ENCODE results near the gene DEAF1.

The DEAF1 gene

GRCh38 chr11:704228-704674, 9.2 kb upstream of the DEAF1 start:
- Histone ChIP-seq H3K27me3 (ENCODE audit: insufficient read depth, poor library complexity, severe bottlenecking) (peaks cover 16% of the 10 kb centered on the region), H3K27ac (replicated peaks) (no peak overlapping the region), H3K4me3 (replicated peaks; ENCODE audit: insufficient read depth, low read length) (no peak overlapping the region)
- TF ChIP-seq REST (IDR thresholded peaks at IDR 0.05; ENCODE audit: insufficient replicate concordance, low read depth), result no peak
- no peak for TF ChIP-seq SPI1 (IDR thresholded peaks at IDR 0.05; ENCODE audit: borderline replicate concordance, low read depth)
- TF ChIP-seq POLR2AphosphoS5 (IDR thresholded peaks at IDR 0.05; ENCODE audit: low read depth), result no peak
- no peak for TF ChIP-seq CTCF (IDR thresholded peaks at IDR 0.05; ENCODE audit: insufficient read depth, low read length)
- no peak for TF ChIP-seq GABPA (IDR thresholded peaks at IDR 0.05; ENCODE audit: low read depth)
- DNase-seq (ENCODE audit: low read depth in 1 of 2, low spot score in 1 of 2), result no peak

DNA sequence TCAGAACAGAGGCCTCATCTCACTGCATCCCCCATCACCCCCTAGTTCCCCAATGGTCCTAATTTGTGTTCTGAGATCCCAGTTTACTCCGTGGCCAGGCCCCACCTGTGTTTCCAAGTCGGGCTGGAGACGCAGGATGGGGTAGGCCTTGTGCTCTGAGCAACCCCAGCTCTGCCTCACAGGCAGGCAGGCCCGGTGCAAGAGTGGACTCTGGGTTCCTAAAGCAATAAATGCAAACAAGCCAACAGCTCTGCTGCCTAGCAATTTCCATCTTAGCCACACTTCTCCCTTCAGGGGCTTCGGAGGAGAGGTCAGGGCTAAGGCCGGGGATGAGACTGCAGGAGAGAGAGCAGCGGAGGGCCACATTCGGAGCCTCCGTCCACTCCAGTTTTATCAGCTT, 8.5 kb upstream of the DEAF1 start:
- H3K27me3 ChIP-seq (ENCODE audit: insufficient read depth, poor library complexity, severe bottlenecking), result peaks cover 15% of the 10 kb centered on the region
- DNase-seq (ENCODE audit: low read depth in 1 of 2, low spot score in 1 of 2), result no peak
- no peak overlapping the region for H3K4me3 ChIP-seq (replicated peaks; ENCODE audit: insufficient read depth, low read length)
- TF ChIP-seq GABPA (IDR thresholded peaks at IDR 0.05; ENCODE audit: low read depth), result no peak
- TF ChIP-seq REST (IDR thresholded peaks at IDR 0.05; ENCODE audit: insufficient replicate concordance, low read depth), result no peak
- TF ChIP-seq POLR2AphosphoS5 (IDR thresholded peaks at IDR 0.05; ENCODE audit: low read depth), result no peak
- TF ChIP-seq SPI1 (IDR thresholded peaks at IDR 0.05; ENCODE audit: borderline replicate concordance, low read depth), result no peak
- TF ChIP-seq CTCF (IDR thresholded peaks at IDR 0.05; ENCODE audit: insufficient read depth, low read length), result no peak
- H3K27ac ChIP-seq (replicated peaks), result no peak overlapping the region

DNA sequence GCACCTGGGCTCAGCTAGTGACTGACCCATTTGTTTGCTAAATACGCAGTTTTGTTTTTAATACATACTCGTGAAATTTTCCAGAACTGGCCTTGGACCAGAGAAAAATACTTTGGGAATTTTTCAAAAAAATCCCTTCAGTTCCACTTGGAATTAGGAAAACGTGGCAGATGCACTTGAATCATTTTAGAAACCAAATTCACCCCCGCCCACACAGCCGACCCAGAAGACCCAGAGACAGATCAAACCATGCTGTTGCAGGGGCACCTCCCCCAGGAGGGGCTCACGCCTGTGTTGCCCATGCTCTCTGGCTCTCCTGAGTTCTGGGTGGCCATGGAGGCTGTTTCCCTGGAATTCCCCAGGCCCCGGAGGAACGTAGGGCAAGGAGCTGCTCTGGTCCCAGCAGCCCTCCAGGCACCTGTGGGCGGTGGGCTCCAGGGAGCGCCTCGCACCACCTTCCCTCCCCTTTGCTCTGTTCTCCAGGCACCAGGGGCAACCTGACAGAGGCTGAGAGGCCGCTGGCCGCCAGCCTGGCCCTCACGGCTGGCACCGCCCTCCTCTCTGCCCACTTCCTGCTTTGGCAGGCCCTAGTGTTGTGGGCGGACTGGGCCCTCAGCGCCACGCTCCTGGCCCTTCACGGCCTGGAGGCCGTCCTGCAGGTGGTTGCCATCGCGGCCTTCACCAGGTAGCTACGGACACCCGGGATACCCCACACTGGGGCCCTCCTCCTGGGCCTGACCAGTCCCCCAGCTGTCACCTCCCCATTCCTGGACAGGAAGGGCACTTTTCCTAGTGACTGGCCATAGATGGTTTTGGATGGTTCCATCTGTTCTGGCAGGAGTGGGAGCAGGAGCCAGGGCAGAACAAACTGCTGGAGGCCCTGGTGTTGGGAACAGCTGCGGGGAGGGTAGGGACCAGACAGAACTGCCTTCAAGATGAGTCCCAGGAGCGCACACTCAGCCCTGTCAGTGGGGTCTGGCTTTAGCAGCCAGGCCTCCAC, 7.7 kb upstream of the DEAF1 start:
- H3K4me3 ChIP-seq (replicated peaks; ENCODE audit: insufficient read depth, low read length), result no peak overlapping the region
- peaks cover 11% of the 10 kb centered on the region for H3K27me3 ChIP-seq (ENCODE audit: insufficient read depth, poor library complexity, severe bottlenecking)
- no peak overlapping the region for H3K27ac ChIP-seq (replicated peaks)
- no peak for DNase-seq (ENCODE audit: low read depth in 1 of 2, low spot score in 1 of 2)
- TF ChIP-seq POLR2AphosphoS5 (IDR thresholded peaks at IDR 0.05; ENCODE audit: low read depth), result no peak; the same call in 1 of the 2 replicates
- no peak for TF ChIP-seq GABPA (IDR thresholded peaks at IDR 0.05; ENCODE audit: low read depth)
- TF ChIP-seq SPI1 (IDR thresholded peaks at IDR 0.05; ENCODE audit: borderline replicate concordance, low read depth), result no peak
- TF ChIP-seq REST (IDR thresholded peaks at IDR 0.05; ENCODE audit: insufficient replicate concordance, low read depth), result no peak
- TF ChIP-seq CTCF (IDR thresholded peaks at IDR 0.05; ENCODE audit: insufficient read depth, low read length), result no peak
